GM10266 (cell line): ENCODE results near the gene PNPLA6.

Source experiments
- DNase-seq: peaks from one replicate; pipeline ENCODE4 v3.0.0; 2012; ENCODE audit errors: extremely low spot score
- CTCF ChIP-seq: IDR thresholded peaks from 2 replicates; pipeline ENCODE4 v1.5.1; 2012; ENCODE audit warnings: mild to moderate bottlenecking, low read depth; ENCODE audit not compliant: control insufficient read depth, insufficient read depth; ENCODE audit errors: missing control alignments

The PNPLA6 gene

GRCh38 chr19:7602935-7603497, 67.5 kb downstream of the PNPLA6 start:
- TF ChIP-seq CTCF = no peak
- no peak for DNase-seq

- no peak for DNase-seq
- TF ChIP-seq CTCF = no peak
Measured at GRCh38 chr19:7603919-7604318, 68.4 kb downstream of the PNPLA6 start.

GRCh38 chr19:7605490-7606222, 70.1 kb downstream of the PNPLA6 start:
- TF ChIP-seq CTCF = no peak
- DNase-seq = no peak

- DNase-seq = no peak
- TF ChIP-seq CTCF = no peak
Measured at GRCh38 chr19:7606289-7606688, 70.8 kb downstream of the PNPLA6 start.

- no peak for DNase-seq
- TF ChIP-seq CTCF = no peak
Measured at GRCh38 chr19:7607212-7607873, 71.8 kb downstream of the PNPLA6 start.

- no peak for TF ChIP-seq CTCF
- DNase-seq = no peak
Measured at GRCh38 chr19:7607874-7608560, 72.5 kb downstream of the PNPLA6 start.
